ENCODE data around the gene NAV3. TPM values are rescaled to one million over a fixed set of nuclear protein-coding genes. Genes with fewer than 3 reads are reported as not detected.
"Not testable (repeated sequence)": the region's sequence is repeated elsewhere in the genome, so short reads cannot be mapped to it uniquely, and the experiment has no call there.

Gene NAV3
- polyA plus RNA-seq, 3 donors from 2014 or later: not detected

DNA sequence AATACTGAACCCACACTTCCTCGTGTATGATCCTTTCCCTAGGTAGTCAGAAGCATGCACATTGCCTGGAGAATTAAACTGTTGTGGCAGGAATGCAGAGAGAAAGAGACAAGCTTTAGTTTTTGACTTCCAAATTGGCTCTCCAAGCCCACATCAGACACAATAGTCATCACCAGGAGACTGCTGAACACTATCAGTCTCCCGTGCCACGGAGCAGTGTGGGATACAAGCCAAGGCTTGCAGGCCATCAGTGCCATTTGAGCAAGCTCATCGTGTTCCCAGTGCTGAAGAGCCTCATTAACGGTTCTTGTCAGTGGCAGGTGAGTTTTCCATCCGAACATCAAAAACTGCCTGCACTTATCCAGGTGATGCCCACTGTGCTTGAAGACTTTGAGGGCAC, 410.8 kb downstream of the NAV3 start:
- H3K36me3 Mint-ChIP-seq: no peaks in the 10 kb centered on the region
- H3K27me3 Mint-ChIP-seq (ENCODE audit: low read depth in 3 of 3): peaks cover 0 to 2% (median 0%) of the 10 kb centered on the region in 3 donors
- DNase-seq: no peak
- peaks cover 5 to 38% (median 14%) of the 10 kb centered on the region in 6 donors for H3K9me3 Mint-ChIP-seq
- H3K27ac Mint-ChIP-seq: no peak overlapping the region
- H3K4me1 Mint-ChIP-seq: no peaks in the 10 kb centered on the region
- H3K4me3 Mint-ChIP-seq: no peak overlapping the region

- Mint-ChIP-seq H3K4me3 (no peak overlapping the region), H3K4me1 (no peaks in the 10 kb centered on the region), H3K27ac (no peak overlapping the region)
These were observed 414.3 kb downstream of the NAV3 start for GRCh38 chr12:78244916-78245507.

DNA sequence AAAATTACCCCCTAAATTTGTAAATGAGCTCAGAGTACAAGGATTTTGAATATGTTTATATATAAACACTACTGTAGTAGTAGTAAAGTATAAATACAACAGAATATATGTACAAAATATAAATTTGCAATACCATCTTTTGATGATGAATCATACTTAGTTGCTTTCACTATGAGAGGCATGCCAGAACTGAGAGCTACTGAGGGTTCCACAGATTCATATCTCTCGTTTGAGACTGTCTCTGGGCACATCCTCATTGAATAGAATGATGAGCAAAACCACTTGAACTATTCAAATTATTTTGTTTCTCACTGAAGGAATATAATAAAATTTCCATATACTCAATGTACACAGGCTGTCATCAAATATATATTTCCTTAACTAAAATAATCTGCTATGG, 417.6 kb downstream of the NAV3 start:
- Mint-ChIP-seq H3K4me3 (no peak overlapping the region), H3K36me3 (no peaks in the 10 kb centered on the region), H3K27ac (no peak overlapping the region)

More at GRCh38 chr12:78244916-78245507, 414.3 kb downstream of the NAV3 start:
- DNase-seq: no peak
- Mint-ChIP-seq H3K36me3 (no peaks in the 10 kb centered on the region), H3K27me3 (ENCODE audit: low read depth in 3 of 3) (peaks cover 0 to 2% (median 0%) of the 10 kb centered on the region in 3 donors), H3K9me3 (peaks cover 5 to 50% (median 22%) of the 10 kb centered on the region in 6 donors)

DNA sequence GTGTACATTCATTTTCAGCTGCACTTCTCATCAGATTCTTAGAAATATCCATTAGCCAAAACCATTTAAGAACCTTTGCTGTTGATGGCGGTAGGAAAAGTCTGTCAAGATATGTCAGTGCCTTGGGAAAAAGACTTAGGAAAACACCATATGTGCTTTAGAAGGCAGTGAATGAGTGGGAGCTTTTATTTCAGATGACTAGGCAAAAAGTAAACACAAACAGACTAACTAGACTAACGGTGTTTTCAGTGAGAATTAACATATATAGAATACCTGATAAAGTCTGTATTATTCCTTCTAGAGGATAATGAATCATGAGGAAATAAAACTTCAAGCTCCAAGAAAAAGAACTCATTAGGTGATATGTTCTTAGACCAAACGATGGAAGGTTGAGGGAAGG, 418.9 kb downstream of the NAV3 start:
- DNase-seq: no peak
- H3K4me1 Mint-ChIP-seq: no peaks in the 10 kb centered on the region
- no peak overlapping the region for H3K27ac Mint-ChIP-seq
- H3K9me3 Mint-ChIP-seq: peaks cover 6 to 54% (median 21%) of the 10 kb centered on the region in 6 donors
- no peaks in the 10 kb centered on the region for H3K36me3 Mint-ChIP-seq
- no peaks in the 10 kb centered on the region for H3K27me3 Mint-ChIP-seq (ENCODE audit: low read depth in 3 of 3)
- H3K4me3 Mint-ChIP-seq: no peak overlapping the region

More for the DNA sequence above, 417.6 kb downstream of the NAV3 start:
- H3K4me1 Mint-ChIP-seq: no peaks in the 10 kb centered on the region
- H3K9me3 Mint-ChIP-seq: peaks cover 6 to 51% (median 16%) of the 10 kb centered on the region in 6 donors
- DNase-seq: no peak
- H3K27me3 Mint-ChIP-seq (ENCODE audit: low read depth in 3 of 3): no peaks in the 10 kb centered on the region

DNA sequence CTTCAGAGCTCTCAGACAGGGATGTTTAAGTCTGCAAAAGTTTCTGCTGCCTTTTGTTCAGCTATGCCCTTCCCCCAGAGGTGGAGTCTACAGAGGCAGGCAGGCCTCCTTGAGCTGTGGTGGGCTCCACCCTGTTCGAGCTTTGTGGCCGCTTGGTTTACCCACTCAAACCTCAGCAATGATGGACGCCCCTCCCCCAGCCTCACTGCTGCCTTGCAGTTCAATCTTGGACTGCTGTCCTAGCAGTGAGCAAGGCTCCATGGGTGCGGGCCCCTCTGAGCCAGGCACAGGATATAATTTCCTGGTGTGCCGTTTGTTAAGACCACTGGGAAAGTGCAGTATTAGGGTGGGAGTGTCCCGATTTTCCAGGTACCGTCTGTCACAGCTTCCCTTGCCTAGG, 427.0 kb downstream of the NAV3 start:
- H3K27ac Mint-ChIP-seq; H3K4me1 Mint-ChIP-seq; H3K27me3 Mint-ChIP-seq (ENCODE audit: low read depth in 3 of 3); H3K36me3 Mint-ChIP-seq; H3K4me3 Mint-ChIP-seq; DNase-seq: not testable (repeated sequence)
- peaks cover 19 to 52% (median 30%) of the 10 kb centered on the region in 6 donors for H3K9me3 Mint-ChIP-seq

DNA sequence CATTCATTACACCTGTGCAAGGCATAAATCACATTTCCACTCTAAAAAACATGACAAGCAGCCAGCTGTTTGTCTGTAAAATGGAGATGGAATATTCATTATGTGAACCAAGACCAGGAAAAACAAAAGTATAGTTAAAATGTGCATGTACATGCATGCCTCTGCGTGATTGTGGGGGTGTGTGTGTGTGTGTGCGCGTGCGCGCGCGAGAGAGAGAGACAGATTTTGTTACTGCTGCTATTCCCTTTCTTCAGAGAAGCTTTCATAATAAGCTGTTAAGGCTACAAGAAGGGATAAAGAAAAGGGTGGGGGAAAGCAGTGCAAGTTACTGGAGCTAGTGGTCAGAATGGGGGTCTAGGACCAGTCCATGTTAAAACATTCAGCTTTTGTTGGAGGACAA, 430.3 kb downstream of the NAV3 start:
- Mint-ChIP-seq H3K27ac (no peak overlapping the region), H3K36me3 (no peaks in the 10 kb centered on the region), H3K4me3 (no peak overlapping the region), H3K4me1 (no peaks in the 10 kb centered on the region), H3K27me3 (ENCODE audit: low read depth in 3 of 3) (peaks cover 0 to 2% (median 0%) of the 10 kb centered on the region in 3 donors), H3K9me3 (peaks cover 16 to 41% (median 20%) of the 10 kb centered on the region in 6 donors)
- DNase-seq: no peak

DNA sequence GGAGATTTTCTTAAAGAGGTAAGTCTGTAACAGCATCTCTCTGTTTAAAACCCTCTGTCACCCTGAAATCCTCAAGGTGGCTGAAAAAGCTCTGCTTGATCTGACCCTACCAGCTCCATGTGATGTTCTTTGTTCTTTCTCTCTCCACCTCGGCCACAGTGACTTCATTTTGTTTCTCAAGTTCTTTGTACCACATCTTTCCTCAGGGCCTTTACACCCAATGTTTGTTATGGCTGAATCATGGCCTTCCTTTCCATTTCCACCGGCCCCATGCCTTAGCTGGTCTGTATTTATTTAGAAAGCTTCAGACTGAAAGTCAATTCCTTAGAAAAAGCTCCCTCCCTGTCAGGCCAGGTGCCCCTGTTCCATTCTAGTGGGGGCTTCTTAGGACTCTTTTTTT, 431.2 kb downstream of the NAV3 start:
- H3K4me1 Mint-ChIP-seq: no peaks in the 10 kb centered on the region
- peaks cover 12 to 36% (median 17%) of the 10 kb centered on the region in 6 donors for H3K9me3 Mint-ChIP-seq
- no peaks in the 10 kb centered on the region for H3K36me3 Mint-ChIP-seq
- DNase-seq: no peak
- peaks cover 0 to 2% (median 0%) of the 10 kb centered on the region in 3 donors for H3K27me3 Mint-ChIP-seq (ENCODE audit: low read depth in 3 of 3)
- no peak overlapping the region for H3K4me3 Mint-ChIP-seq
- H3K27ac Mint-ChIP-seq: no peak overlapping the region

Data from immature natural killer cell (primary cell).